Uterus (tissue), 4 donors: ENCODE data around the gene TFB2M. TPM values are rescaled to one million over a fixed set of nuclear protein-coding genes. Genes with fewer than 3 reads are reported as not detected.

ENCODE experiments used
- DNase-seq, 2 donors: peaks; one replicate each; pipeline ENCODE4 v3.0.0-alpha.2; 2019 to 2020
- H3K27ac ChIP-seq, 2 donors: fragments of 200-600 bp; sonication (generic); 1 replicate in 1 of 2; 2 replicates in 1 of 2; pipeline ENCODE4 v1.5.1; 2016 to 2018
- H3K27me3 ChIP-seq, 2 donors: fragments of 200-600 bp; sonication (generic); one replicate each; pipeline ENCODE4 v1.5.1; 2018 to 2019; ENCODE audit warnings: control low read depth in 1 of 2
- H3K36me3 ChIP-seq, 2 donors: fragments of 200-600 bp; sonication (generic); one replicate each; pipeline ENCODE4 v1.5.1; 2019; ENCODE audit warnings: control low read depth in 1 of 2
- H3K4me1 ChIP-seq, 2 donors: fragments of 200-600 bp; sonication (generic); one replicate each; pipeline ENCODE4 v1.5.1; 2018 to 2019; ENCODE audit warnings: control low read depth in 1 of 2
- H3K4me3 ChIP-seq, 2 donors: fragments of 200-600 bp; sonication (generic); 1 replicate in 1 of 2; 2 replicates in 1 of 2; pipeline ENCODE4 v1.5.1; 2018 to 2019; ENCODE audit warnings: mild to moderate bottlenecking in 1 of 2
- H3K9me3 ChIP-seq, 2 donors: fragments of 200-600 bp; sonication (generic); one replicate each; pipeline ENCODE4 v1.5.1; 2019; ENCODE audit warnings: control low read depth in 1 of 2
- CTCF ChIP-seq, 4 experiments: fragments of 200-600 bp in 2 of 4; fragments of 450-650 bp in 2 of 4; sonication (generic) in 2 of 4; IDR thresholded peaks; one replicate each; pipeline ENCODE4 v1.5.1; 2016 to 2019; ENCODE audit warnings: antibody characterized with exemption in 4 of 4, mild to moderate bottlenecking in 2 of 4, moderate library complexity in 1 of 4
- POLR2A ChIP-seq, 2 donors: fragments of 450-650 bp; IDR thresholded peaks; one replicate each; pipeline ENCODE4 v1.6.1; 2016; ENCODE audit warnings: antibody characterized with exemption in 2 of 2, mild to moderate bottlenecking in 1 of 2, moderate library complexity in 1 of 2
- intact Hi-C: fragments of 100-400 bp; cut with DNase I; formaldehyde crosslinking; loops from one replicate; pipeline ENCODE4 v1.15.1; 2023; ENCODE audit warnings: low total_unique reads
- total RNA-seq, 4 donors: library from RNA; depleted of rRNA in 3 of 4; stranded (reverse); fragments of >200 nt in 3 of 4; gene quantifications; one replicate each; pipeline versions ENCODE4 v1.1.0 to v1.2.4, GENCODE V29; 2014 to 2023
- donor health status: DM: yes; HTN: yes; CAD: no.

Gene TFB2M
- total RNA-seq: 10 to 100 TPM in 1 of 4 donors, 1 to 10 TPM in 3; 3.5 to 25.0 (median 8.8) TPM

GRCh38 chr1:246566128-246566812 is at the start of gene TFB2M, which contains the start of gene CNST:
Gene TFB2M (minus strand): TSS chr1:246566261. CDS start chr1:246566138, 123 bp downstream.
Gene CNST (plus strand): TSS chr1:246566456. CDS start chr1:246591563, 25,107 bp downstream.
- DNase-seq: peak; percentile 96 to 98
- H3K27ac ChIP-seq: peak within 1 kb of the TSS; percentile 91 to 92
- peaks cover 0 to 13% of the 10 kb centered on the region in 2 donors for H3K4me1 ChIP-seq
- no peaks in the 10 kb centered on the region for H3K36me3 ChIP-seq
- H3K27me3 ChIP-seq: no peaks in the 10 kb centered on the region
- intact Hi-C loops: loop anchor here (10.0 kb wide), 1 partner anchor 129 kb away; no protein-coding TSS in a partner anchor
- H3K4me3 ChIP-seq: peak within 1 kb of the TSS; percentile 66 to 75
- TF ChIP-seq CTCF (IDR thresholded peaks at IDR 0.05) (peak in 2 of 4 experiments; percentile 19 to 25), POLR2A (IDR thresholded peaks at IDR 0.05) (peak; percentile 91 to 94)
- H3K9me3 ChIP-seq: no peaks in the 10 kb centered on the region

GRCh38 chr1:246613096-246613758 is 47.2 kb upstream of the TFB2M start:
- Histone ChIP-seq H3K4me1 (peaks cover 0 to 11% of the 10 kb centered on the region in 2 donors), H3K27me3 (no peaks in the 10 kb centered on the region), H3K27ac (no peak overlapping the region), H3K36me3 (no peaks in the 10 kb centered on the region), H3K4me3 (no peak overlapping the region), H3K9me3 (no peaks in the 10 kb centered on the region)
- intact Hi-C loops: no loop called here
- DNase-seq: no peak
- TF ChIP-seq POLR2A (IDR thresholded peaks at IDR 0.05): no peak
- TF ChIP-seq CTCF (IDR thresholded peaks at IDR 0.05): no peak

- DNase-seq: no peak
- Histone ChIP-seq H3K36me3 (no peaks in the 10 kb centered on the region), H3K4me1 (peaks cover 0 to 11% of the 10 kb centered on the region in 2 donors), H3K27me3 (no peaks in the 10 kb centered on the region), H3K4me3 (no peak overlapping the region), H3K9me3 (no peaks in the 10 kb centered on the region), H3K27ac (peak overlapping the region in 1 of 2 donors; percentile 70)
- intact Hi-C loops: no loop called here
- no peak for TF ChIP-seq CTCF (IDR thresholded peaks at IDR 0.05)
- no peak for TF ChIP-seq POLR2A (IDR thresholded peaks at IDR 0.05)
Observed at GRCh38 chr1:246609632-246610031, 43.6 kb upstream of the TFB2M start.

GRCh38 chr1:246608616-246609376 is 42.7 kb upstream of the TFB2M start:
- TF ChIP-seq CTCF (IDR thresholded peaks at IDR 0.05) (no peak), POLR2A (IDR thresholded peaks at IDR 0.05) (peak in 1 of 2 donors; percentile 14)
- no peak overlapping the region for H3K4me3 ChIP-seq
- H3K9me3 ChIP-seq: no peaks in the 10 kb centered on the region
- no peaks in the 10 kb centered on the region for H3K27me3 ChIP-seq
- H3K4me1 ChIP-seq: peaks cover 0 to 11% of the 10 kb centered on the region in 2 donors
- H3K27ac ChIP-seq: peak overlapping the region in 1 of 2 donors; percentile 70
- intact Hi-C loops: no loop called here
- H3K36me3 ChIP-seq: no peaks in the 10 kb centered on the region
- peak; percentile 39 to 59 for DNase-seq
